H9 (cell line): ENCODE results near the gene CYB561D1. TPM values are rescaled to one million over a fixed set of nuclear protein-coding genes. Genes with fewer than 3 reads are reported as not detected.
"Not testable (repeated sequence)": the region's sequence is repeated elsewhere in the genome, so short reads cannot be mapped to it uniquely, and the experiment has no call there.

Experiments used
- DNase-seq: peaks from one replicate; pipeline ENCODE4 v3.0.0-alpha.2; 2017
- H2AFZ ChIP-seq: one replicate; pipeline ENCODE4 v1.6.1; 2013; ENCODE audit warnings: mild to moderate bottlenecking, low read length, control low read depth, moderate library complexity
- H2AK5ac ChIP-seq: 2 replicates; pipeline ENCODE4 v1.6.1; 2013; ENCODE audit warnings: low read length, control low read depth, mixed read lengths; ENCODE audit not compliant: insufficient read length
- H2BK120ac ChIP-seq: one replicate; pipeline ENCODE4 v1.6.1; 2013; ENCODE audit warnings: low read depth, mild to moderate bottlenecking, low read length, control low read depth, inconsistent platforms; ENCODE audit not compliant: poor library complexity, severe bottlenecking
- H2BK12ac ChIP-seq: 2 replicates; pipeline ENCODE4 v1.6.1; 2013; ENCODE audit warnings: low read length, control low read depth, mixed read lengths, low read depth; ENCODE audit not compliant: insufficient read length
- H2BK15ac ChIP-seq: 2 replicates; pipeline ENCODE4 v1.6.1; 2013; ENCODE audit warnings: low read depth, low read length, control low read depth
- H2BK20ac ChIP-seq: one replicate; pipeline ENCODE4 v1.6.1; 2013; ENCODE audit warnings: low read depth, mild to moderate bottlenecking, low read length, control low read depth, inconsistent platforms; ENCODE audit not compliant: poor library complexity, severe bottlenecking
- H2BK5ac ChIP-seq: 2 replicates; pipeline ENCODE4 v1.6.1; 2013; ENCODE audit warnings: low read length, control low read depth, mixed read lengths; ENCODE audit not compliant: insufficient read length
- H3K14ac ChIP-seq: 2 replicates; pipeline ENCODE4 v1.6.1; 2013; ENCODE audit warnings: low read length, control low read depth; ENCODE audit not compliant: insufficient read depth
- H3K18ac ChIP-seq: 2 replicates; pipeline ENCODE4 v1.6.1; 2013; ENCODE audit warnings: low read depth, mild to moderate bottlenecking, mixed read lengths, low read length, control low read depth; ENCODE audit not compliant: insufficient read length
- H3K23ac ChIP-seq: 2 replicates; pipeline ENCODE4 v1.6.1; 2013; ENCODE audit warnings: low read length, control low read depth, mixed read lengths, low read depth; ENCODE audit not compliant: insufficient read length
- H3K23me2 ChIP-seq: 2 replicates; pipeline ENCODE4 v1.6.1; 2013; ENCODE audit warnings: low read depth, mild to moderate bottlenecking, mixed read lengths, low read length, control low read depth; ENCODE audit not compliant: insufficient read length, poor library complexity, severe bottlenecking
- H3K27ac ChIP-seq: 2 replicates; pipeline ENCODE4 v1.5.1; 2013; ENCODE audit warnings: low read length, control low read depth, mixed read lengths, low read depth; ENCODE audit not compliant: insufficient read length
- H3K27me3 ChIP-seq: 2 replicates; pipeline ENCODE4 v1.6.1; 2013; ENCODE audit warnings: low read length, control low read depth, inconsistent platforms; ENCODE audit not compliant: insufficient read depth
- H3K4ac ChIP-seq: 2 replicates; pipeline ENCODE4 v1.6.1; 2013; ENCODE audit warnings: low read depth, mild to moderate bottlenecking, control low read depth, inconsistent platforms, low read length, moderate library complexity
- H3K4me1 ChIP-seq: 2 replicates; pipeline ENCODE4 v1.6.1; 2013; ENCODE audit warnings: low read length, control low read depth, inconsistent platforms; ENCODE audit not compliant: insufficient read depth
- H3K4me2 ChIP-seq: 2 replicates; pipeline ENCODE4 v1.6.1; 2013; ENCODE audit warnings: low read length, control low read depth, mixed read lengths; ENCODE audit not compliant: insufficient read length, insufficient read depth
- H3K56ac ChIP-seq: 2 replicates; pipeline ENCODE4 v1.6.1; 2013; ENCODE audit warnings: low read depth, mild to moderate bottlenecking, mixed read lengths, low read length, control low read depth; ENCODE audit not compliant: insufficient read length
- H3K79me1 ChIP-seq: 2 replicates; pipeline ENCODE4 v1.6.1; 2013; ENCODE audit warnings: low read depth, mild to moderate bottlenecking, moderate library complexity, low read length, control low read depth, inconsistent platforms; ENCODE audit not compliant: insufficient read depth, poor library complexity, severe bottlenecking
- H3K79me2 ChIP-seq: 2 replicates; pipeline ENCODE4 v1.6.1; 2013; ENCODE audit warnings: low read length, control low read depth, inconsistent platforms; ENCODE audit not compliant: insufficient read depth
- H3K9ac ChIP-seq: 2 replicates; pipeline ENCODE4 v1.6.1; 2013; ENCODE audit warnings: low read length, control low read depth, mixed read lengths; ENCODE audit not compliant: insufficient read length; ENCODE audit errors: extremely low read depth
- H3K9me3 ChIP-seq: one replicate; pipeline ENCODE4 v1.6.1; 2013; ENCODE audit warnings: low read depth, low read length, inconsistent platforms; ENCODE audit not compliant: control insufficient read depth
- H3T11ph ChIP-seq: one replicate; pipeline ENCODE4 v1.6.1; 2013; ENCODE audit warnings: mild to moderate bottlenecking, low read length, control low read depth, inconsistent platforms
- H4K20me1 ChIP-seq: one replicate; pipeline ENCODE4 v1.6.1; 2013; ENCODE audit not compliant: control insufficient read depth, insufficient read length, insufficient read depth
- H4K5ac ChIP-seq: 2 replicates; pipeline ENCODE4 v1.6.1; 2013; ENCODE audit warnings: low read depth, mild to moderate bottlenecking, mixed read lengths, low read length, control low read depth; ENCODE audit not compliant: insufficient read length
- H4K8ac ChIP-seq: replicated peaks from 2 replicates; pipeline ENCODE4 v1.6.1; 2013; ENCODE audit warnings: low read length, control low read depth, mixed read lengths, low read depth; ENCODE audit not compliant: insufficient read length
- H4K91ac ChIP-seq: 2 replicates; pipeline ENCODE4 v1.6.1; 2013; ENCODE audit warnings: low read depth, mild to moderate bottlenecking, moderate library complexity, mixed read lengths, low read length, control low read depth; ENCODE audit not compliant: insufficient read length
- H3K27ac Mint-ChIP-seq, 3 experiments: 2 replicates in 2 of 3; 3 replicates in 1 of 3; pipeline ENCODE4 v1.8.0; 2020 to 2021; ENCODE audit warnings: mixed read lengths in 3 of 3, mild to moderate bottlenecking in 1 of 3, moderate library complexity in 1 of 3
- H3K27me3 Mint-ChIP-seq: 2 replicates; pipeline ENCODE4 v1.8.0; 2021; ENCODE audit warnings: low read depth, mild to moderate bottlenecking, moderate library complexity, mixed read lengths
- H3K36me3 Mint-ChIP-seq, 3 experiments: 2 replicates in 2 of 3; 3 replicates in 1 of 3; pipeline ENCODE4 v1.8.0; 2020 to 2021; ENCODE audit warnings: low read depth in 3 of 3, mixed read lengths in 3 of 3; ENCODE audit not compliant: insufficient read depth in 1 of 3
- H3K4me1 Mint-ChIP-seq, 2 experiments: 2 replicates each; pipeline ENCODE4 v1.8.0; 2020; ENCODE audit warnings: mixed read lengths in 2 of 2
- H3K4me3 Mint-ChIP-seq, 2 experiments: 2 replicates in 1 of 2; 3 replicates in 1 of 2; pipeline ENCODE4 v1.8.0; 2020 to 2021; ENCODE audit warnings: mild to moderate bottlenecking in 2 of 2, mixed read lengths in 2 of 2, moderate library complexity in 1 of 2
- H3K9me3 Mint-ChIP-seq, 2 experiments: 2 replicates in 1 of 2; 3 replicates in 1 of 2; pipeline ENCODE4 v1.8.0; 2020; ENCODE audit warnings: mild to moderate bottlenecking in 2 of 2, mixed read lengths in 2 of 2, moderate library complexity in 1 of 2
- CTCF ChIP-seq: fragments of 200-600 bp; sonication (generic); conservative IDR thresholded peaks from 3 replicates; pipeline ENCODE4 v1.8.0; 2021; ENCODE audit warnings: antibody characterized with exemption, mild to moderate bottlenecking
- WGBS: extraction: QIAGEN DNeasy Blood & Tissue Kit; methylation state at CpG from one replicate; pipeline ENCODE4 v1.1.7; 2013; ENCODE audit warnings: missing lambda C conversion rate, low lambda C conversion rate, mixed read lengths; ENCODE audit not compliant: insufficient read length; ENCODE audit errors: extremely low coverage; 5-methylcytosine and 5-hydroxymethylcytosine counted together
- total RNA-seq: library from RNA; stranded (reverse); gene quantifications from 2 replicates; pipeline ENCODE4 v1.2.1, GENCODE V29; 2021

The CYB561D1 gene
- total RNA-seq, 1 experiment from 2014 or later: 6.5 TPM

GRCh38 chr1:109472779-109473178, 21.1 kb upstream of the CYB561D1 start:
- Mint-ChIP-seq H3K4me3 (no peak overlapping the region), H3K9me3 (peaks cover 0 to 3% of the 10 kb centered on the region in 2 experiments; a peak in 1 of 5 replicates), H3K27me3 (peaks cover 58% of the 10 kb centered on the region), H3K36me3 (no peaks in the 10 kb centered on the region), H3K27ac (no peak overlapping the region), H3K4me1 (peaks cover 15 to 16% of the 10 kb centered on the region in 2 experiments)
- no peak overlapping the region for H3K18ac ChIP-seq
- H3K4me1 ChIP-seq: no peaks in the 10 kb centered on the region; the same call in 1 of the 2 replicates
- H3K79me2 ChIP-seq: no peaks in the 10 kb centered on the region
- no peak overlapping the region for H4K91ac ChIP-seq
- H3K79me1 ChIP-seq: no peaks in the 10 kb centered on the region
- no peak for TF ChIP-seq CTCF
- no peak overlapping the region for H2AK5ac ChIP-seq
- H3K9me3 ChIP-seq: no peaks in the 10 kb centered on the region
- no peak overlapping the region for H3K14ac ChIP-seq
- no peak overlapping the region for H2AFZ ChIP-seq
- no peak overlapping the region for H4K5ac ChIP-seq
- H3K23me2 ChIP-seq: no peaks in the 10 kb centered on the region
- no peak overlapping the region for H2BK15ac ChIP-seq
- no peak overlapping the region for H3K9ac ChIP-seq
- no peak overlapping the region for H2BK5ac ChIP-seq
- no peak overlapping the region for H3K56ac ChIP-seq
- H2BK20ac ChIP-seq: no peak overlapping the region
- H4K20me1 ChIP-seq: no peaks in the 10 kb centered on the region
- H3K27me3 ChIP-seq: peaks cover 5% of the 10 kb centered on the region; the same call in 1 of the 2 replicates
- no peak overlapping the region for H2BK12ac ChIP-seq
- H3K27ac ChIP-seq: no peak overlapping the region
- H4K8ac ChIP-seq: no peak overlapping the region
- no CpG with 5 or more reads among the region's 3 CpGs for WGBS
- no peak overlapping the region for H2BK120ac ChIP-seq
- H3K4me2 ChIP-seq: no peak overlapping the region
- no peak for DNase-seq
- H3K4ac ChIP-seq: no peak overlapping the region
- no peak overlapping the region for H3T11ph ChIP-seq
- no peak overlapping the region for H3K23ac ChIP-seq

GRCh38 chr1:109473284-109474057, 20.4 kb upstream of the CYB561D1 start:
- H2BK5ac ChIP-seq, H3K79me2 ChIP-seq, H3K18ac ChIP-seq, H4K8ac ChIP-seq, H3T11ph ChIP-seq, H2BK12ac ChIP-seq, H3K4me2 ChIP-seq, H3K4ac ChIP-seq, H3K23ac ChIP-seq, H3K4me3 Mint-ChIP-seq, H3K14ac ChIP-seq, H3K36me3 Mint-ChIP-seq, H3K27ac ChIP-seq, H2AFZ ChIP-seq, H3K9me3 ChIP-seq, H3K79me1 ChIP-seq, H4K5ac ChIP-seq, H3K23me2 ChIP-seq, H2AK5ac ChIP-seq, H3K4me1 ChIP-seq, DNase-seq, H4K91ac ChIP-seq, H2BK15ac ChIP-seq, H2BK120ac ChIP-seq, H3K9me3 Mint-ChIP-seq, H3K56ac ChIP-seq, H3K9ac ChIP-seq, H3K27ac Mint-ChIP-seq, H2BK20ac ChIP-seq, H3K27me3 ChIP-seq, H4K20me1 ChIP-seq: not testable (repeated sequence)
- Mint-ChIP-seq H3K4me1 (peaks cover 12 to 14% of the 10 kb centered on the region in 2 experiments), H3K27me3 (peaks cover 52% of the 10 kb centered on the region)
- WGBS: no CpG with 5 or more reads among the region's 12 CpGs
